Adrenal gland (tissue), 12 donors: ENCODE results near the gene CUX1. TPM values are rescaled to one million over a fixed set of nuclear protein-coding genes. Genes with fewer than 3 reads are reported as not detected.
A peak's percentile ranks its signal among the peaks of the same experiment; 100 is the strongest.

Experiments
- DNase-seq, 7 donors: peaks; one replicate each; pipeline ENCODE4 v3.0.0-alpha.2; 2019 to 2020
- H3K27ac ChIP-seq, 5 donors: fragments of 200-600 bp; sonication (generic) in 4 of 5; 1 replicate in 3 of 5; 2 replicates in 2 of 5; pipeline versions ENCODE4 v1.5.1 to v1.8.0; 2016 to 2020; ENCODE audit warnings: mild to moderate bottlenecking in 1 of 5
- H3K27me3 ChIP-seq: fragments of 200-600 bp; 2 replicates; pipeline ENCODE4 v1.8.0; 2021
- H3K36me3 ChIP-seq, 2 donors: fragments of 200-600 bp; replicated peaks in 1 of 2; 1 replicate in 1 of 2; 2 replicates in 1 of 2; pipeline versions ENCODE4 v1.5.1 to v1.8.0; 2018 to 2022
- H3K4me1 ChIP-seq, 2 donors: fragments of 200-600 bp; replicated peaks in 1 of 2; 1 replicate in 1 of 2; 2 replicates in 1 of 2; pipeline versions ENCODE4 v1.5.1 to v1.8.0; 2018 to 2021
- H3K4me3 ChIP-seq, 4 donors: fragments of 200-600 bp; sonication (generic) in 3 of 4; one replicate each; pipeline ENCODE4 v1.5.1; 2016 to 2018
- H3K9me3 ChIP-seq, 3 donors: fragments of 200-600 bp; sonication (generic) in 1 of 3; replicated peaks in 1 of 3; 1 replicate in 2 of 3; 2 replicates in 1 of 3; pipeline versions ENCODE4 v1.5.1 to v1.8.0; 2016 to 2021
- CTCF ChIP-seq, 6 experiments: fragments of 450-650 bp in 4 of 6; fragments of 200-600 bp in 2 of 6; sonication (generic) in 1 of 6; IDR thresholded peaks; 1 replicate in 5 of 6; 2 replicates in 1 of 6; pipeline versions ENCODE4 v1.5.1 to v1.8.0; 2016 to 2021; ENCODE audit warnings: antibody characterized with exemption in 6 of 6, mild to moderate bottlenecking in 2 of 6, moderate library complexity in 1 of 6
- POLR2A ChIP-seq, 2 donors: fragments of 450-650 bp; IDR thresholded peaks; one replicate each; pipeline ENCODE4 v1.6.1; 2017; ENCODE audit warnings: antibody characterized with exemption in 2 of 2, mild to moderate bottlenecking in 2 of 2, moderate library complexity in 1 of 2
- WGBS, 4 donors: extraction: QIAGEN DNeasy Blood & Tissue Kit in 2 of 4; methylation state at CpG; one replicate each; pipeline versions ENCODE4 v1.1.5 to v1.1.7; 2013 to 2017; 5-methylcytosine and 5-hydroxymethylcytosine counted together
- intact Hi-C, 2 donors: fragments of 100-400 bp; cut with DNase I; formaldehyde crosslinking; loops; one replicate each; pipeline versions ENCODE4 v1.14.1 to v1.15.0; 2022 to 2023
- polyA plus RNA-seq, 3 donors: library from polyadenylated mRNA; stranded (reverse); fragments of 200-250 nt in 2 of 3; fragments of 350-450 nt in 1 of 3; fragmentation: Illumina TruSeq in 1 of 3; extraction: RNeasy Lipid Tissue Mini Kit (QIAGEN cat#74804) in 1 of 3; gene quantifications; one replicate each; pipeline ENCODE4 v1.2.3, GENCODE V29; 2013 to 2014
- total RNA-seq, 9 donors: library from RNA; depleted of rRNA in 4 of 9; stranded (reverse); fragments of >200 nt in 4 of 9; fragments of 120-200 nt in 1 of 9; fragmentation: NEBNext Ultra II Directional in 1 of 9; extraction: Animal tissue kit (Norgen Biotek cat#: 25700) in 1 of 9; gene quantifications; one replicate each; pipeline versions ENCODE4 v1.1.0 to v1.2.4, GENCODE V29; 2013 to 2023
- donor health status: healthy with polysubstance abuse.
- donor health status: Bipolar disorder and iron deficiency.
- donor health status: DM: yes; HTN: yes; CAD: no.
- donor health status: DM: no; HTN: no; CAD: no.
- donor health status: DM: no; HTN: no; CAD: no.
- donor health status: DM: yes; HTN: yes; CAD: no.

CUX1 gene
- total and polyA plus RNA-seq, 12 donors: 17.2 to 72.6 (median 58.3) TPM

GRCh38 chr7:102055181-102055976 is 238.0 kb downstream of the CUX1 start:
- TF ChIP-seq POLR2A (IDR thresholded peaks at IDR 0.05): no peak
- TF ChIP-seq CTCF (IDR thresholded peaks at IDR 0.05): no peak
- H3K27me3 ChIP-seq: no peaks in the 10 kb centered on the region
- H3K4me3 ChIP-seq: no peak overlapping the region
- no peak overlapping the region for H3K27ac ChIP-seq
- 93 to 100% (median 97%) methylated on average over 2 of the region's 2 CpGs for WGBS, 4 donors
- no peaks in the 10 kb centered on the region for H3K36me3 ChIP-seq
- intact Hi-C loops: no loop called here
- no peak for DNase-seq
- no peaks in the 10 kb centered on the region for H3K9me3 ChIP-seq
- no peaks in the 10 kb centered on the region for H3K4me1 ChIP-seq

DNA sequence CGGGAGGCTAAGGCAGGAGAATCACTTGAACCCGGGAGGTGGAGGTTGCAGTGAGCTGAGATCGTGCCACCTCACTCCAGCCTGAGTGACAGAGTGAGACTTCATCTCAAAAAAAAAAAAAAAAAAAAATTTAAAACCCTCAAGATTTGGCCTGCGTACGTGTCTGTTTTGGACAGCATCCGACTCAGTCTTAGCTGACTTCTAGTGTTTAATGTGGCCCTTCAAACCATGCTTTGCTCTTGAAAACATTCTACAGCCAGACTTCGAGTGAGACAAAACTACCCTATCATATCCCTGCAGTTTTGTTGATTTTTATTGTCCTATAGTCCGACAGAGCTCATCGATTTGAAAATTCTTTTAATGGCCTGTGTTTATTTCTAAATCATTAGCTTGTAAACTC is 242.1 kb downstream of the CUX1 start:
- Histone ChIP-seq H3K4me3 (no peak overlapping the region), H3K9me3 (no peaks in the 10 kb centered on the region), H3K27ac (no peak overlapping the region), H3K27me3 (no peaks in the 10 kb centered on the region), H3K36me3 (no peaks in the 10 kb centered on the region), H3K4me1 (peaks cover 0 to 4% of the 10 kb centered on the region in 2 donors)
- 92 to 96% (median 94%) methylated on average over 9 of the region's 9 CpGs for WGBS, 4 donors
- TF ChIP-seq CTCF (IDR thresholded peaks at IDR 0.05) (no peak), POLR2A (IDR thresholded peaks at IDR 0.05) (no peak)
- intact Hi-C loops: no loop called here
- no peak for DNase-seq

GRCh38 chr7:102061354-102061945 is 244.0 kb downstream of the CUX1 start:
- WGBS, 4 donors: 80 to 96% (median 88%) methylated on average over 5 to 11 of the region's 11 CpGs
- Histone ChIP-seq H3K27ac (no peak overlapping the region), H3K27me3 (no peaks in the 10 kb centered on the region), H3K4me1 (peaks cover 0 to 4% of the 10 kb centered on the region in 2 donors), H3K36me3 (no peaks in the 10 kb centered on the region), H3K9me3 (no peaks in the 10 kb centered on the region), H3K4me3 (no peak overlapping the region)
- TF ChIP-seq POLR2A (IDR thresholded peaks at IDR 0.05): no peak
- intact Hi-C loops: no loop called here
- no peak for DNase-seq

DNA sequence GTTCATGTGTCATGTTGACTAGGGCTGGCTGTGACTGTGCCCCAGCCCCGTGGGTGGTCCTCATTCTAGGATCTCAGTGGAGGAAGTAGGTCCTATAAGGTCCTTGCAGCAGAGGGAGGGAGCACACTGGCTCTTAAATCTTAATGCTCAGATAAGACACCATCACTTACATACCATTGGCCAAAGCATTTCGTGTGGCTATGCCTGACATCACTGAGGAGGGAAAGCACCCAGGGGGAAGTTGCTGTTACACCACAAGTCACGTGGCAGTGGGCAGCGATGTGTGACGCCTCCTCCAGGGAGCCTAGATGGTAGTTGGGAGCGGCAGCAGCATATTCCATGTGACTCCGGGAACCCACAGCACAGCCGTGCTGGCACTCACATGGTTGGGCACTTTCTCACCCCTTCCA is 244.6 kb downstream of the CUX1 start:
- no peak for TF ChIP-seq CTCF (IDR thresholded peaks at IDR 0.05)
- Histone ChIP-seq H3K4me1 (peaks cover 0 to 4% of the 10 kb centered on the region in 2 donors), H3K27me3 (no peaks in the 10 kb centered on the region), H3K27ac (no peak overlapping the region), H3K4me3 (no peak overlapping the region), H3K36me3 (no peaks in the 10 kb centered on the region), H3K9me3 (no peaks in the 10 kb centered on the region)
- DNase-seq: peak in 2 of 7 donors; percentile 32 to 49
- intact Hi-C loops: no loop called here
- 82 to 94% (median 85%) methylated on average over 4 to 8 of the region's 8 CpGs for WGBS, 4 donors
